Vagina (tissue), 2 donors: ENCODE measurements around the gene NUDT3. TPM values are rescaled to one million over a fixed set of nuclear protein-coding genes. Genes with fewer than 3 reads are reported as not detected.
"Not testable (repeated sequence)": the region's sequence is repeated elsewhere in the genome, so short reads cannot be mapped to it uniquely, and the experiment has no call there.

ENCODE experiments used
- DNase-seq, 2 donors: peaks; one replicate each; pipeline ENCODE4 v3.0.0-alpha.2; 2017; ENCODE audit errors: extremely low spot score in 2 of 2
- H3K27ac ChIP-seq: fragments of 200-600 bp; sonication (generic); one replicate; pipeline ENCODE4 v1.5.1; 2019
- H3K27me3 ChIP-seq: fragments of 200-600 bp; sonication (generic); one replicate; pipeline ENCODE4 v1.5.1; 2019
- H3K36me3 ChIP-seq, 2 donors: fragments of 200-600 bp; sonication (generic); one replicate each; pipeline ENCODE4 v1.5.1; 2017 to 2019
- H3K4me1 ChIP-seq: fragments of 200-600 bp; sonication (generic); one replicate; pipeline ENCODE4 v1.5.1; 2019
- H3K4me3 ChIP-seq, 2 donors: fragments of 200-600 bp; sonication (generic); 1 replicate in 1 of 2; 2 replicates in 1 of 2; pipeline ENCODE4 v1.5.1; 2016 to 2019
- H3K9me3 ChIP-seq: fragments of 200-600 bp; sonication (generic); one replicate; pipeline ENCODE4 v1.5.1; 2019
- CTCF ChIP-seq, 3 experiments: fragments of 450-650 bp in 2 of 3; fragments of 200-600 bp in 1 of 3; sonication (generic) in 1 of 3; IDR thresholded peaks; one replicate each; pipeline ENCODE4 v1.5.1; 2017 to 2019; ENCODE audit warnings: antibody characterized with exemption in 3 of 3, mild to moderate bottlenecking in 2 of 3, moderate library complexity in 2 of 3
- POLR2A ChIP-seq, 2 donors: fragments of 450-650 bp; IDR thresholded peaks; one replicate each; pipeline ENCODE4 v1.6.1; 2017; ENCODE audit warnings: antibody characterized with exemption in 2 of 2, mild to moderate bottlenecking in 2 of 2, moderate library complexity in 2 of 2
- POLR2AphosphoS5 ChIP-seq, 2 donors: sonication (generic); formaldehyde crosslinking; IDR thresholded peaks; one replicate each; pipeline ENCODE4 v1.9.0; 2017; ENCODE audit warnings: antibody characterized with exemption in 2 of 2, mild to moderate bottlenecking in 2 of 2, low read depth in 1 of 2; ENCODE audit not compliant: insufficient read depth in 1 of 2
- intact Hi-C: fragments of 100-400 bp; cut with DNase I; formaldehyde crosslinking; loops from one replicate; pipeline ENCODE4 v1.15.1; 2023
- total RNA-seq: library from RNA; depleted of rRNA; stranded (reverse); fragments of >200 nt; gene quantifications from one replicate; pipeline ENCODE4 v1.2.3, GENCODE V29; 2016

Gene NUDT3
- total RNA-seq, 1 donor from 2014 or later: 27.0 TPM

GRCh38 chr6:34378470-34378869 is 14.0 kb downstream of the NUDT3 start:
- no peaks in the 10 kb centered on the region for H3K9me3 ChIP-seq
- H3K27me3 ChIP-seq: no peaks in the 10 kb centered on the region
- peaks cover 21% of the 10 kb centered on the region for H3K4me1 ChIP-seq
- intact Hi-C loops: no loop called here
- no peak overlapping the region for H3K4me3 ChIP-seq
- no peaks in the 10 kb centered on the region for H3K36me3 ChIP-seq
- TF ChIP-seq POLR2A (IDR thresholded peaks at IDR 0.05): no peak
- no peak for TF ChIP-seq CTCF (IDR thresholded peaks at IDR 0.05)
- TF ChIP-seq POLR2AphosphoS5 (IDR thresholded peaks at IDR 0.05; ENCODE audit: insufficient read depth in 1 of 2, low read depth in 1 of 2): no peak
- DNase-seq: no peak
- no peak overlapping the region for H3K27ac ChIP-seq

GRCh38 chr6:34377984-34378383 is 14.5 kb downstream of the NUDT3 start:
- H3K4me3 ChIP-seq: no peak overlapping the region
- no peak overlapping the region for H3K27ac ChIP-seq
- H3K27me3 ChIP-seq: no peaks in the 10 kb centered on the region
- TF ChIP-seq POLR2AphosphoS5 (IDR thresholded peaks at IDR 0.05; ENCODE audit: insufficient read depth in 1 of 2, low read depth in 1 of 2): no peak
- no peak for TF ChIP-seq POLR2A (IDR thresholded peaks at IDR 0.05)
- H3K36me3 ChIP-seq: no peaks in the 10 kb centered on the region
- peaks cover 16% of the 10 kb centered on the region for H3K4me1 ChIP-seq
- DNase-seq: no peak
- no peaks in the 10 kb centered on the region for H3K9me3 ChIP-seq
- intact Hi-C loops: no loop called here

GRCh38 chr6:34377571-34377970 is 14.9 kb downstream of the NUDT3 start:
- H3K27me3 ChIP-seq, DNase-seq, H3K9me3 ChIP-seq, H3K27ac ChIP-seq, H3K4me3 ChIP-seq, H3K36me3 ChIP-seq, intact Hi-C loops: not testable (repeated sequence)
- peaks cover 12% of the 10 kb centered on the region for H3K4me1 ChIP-seq

DNA sequence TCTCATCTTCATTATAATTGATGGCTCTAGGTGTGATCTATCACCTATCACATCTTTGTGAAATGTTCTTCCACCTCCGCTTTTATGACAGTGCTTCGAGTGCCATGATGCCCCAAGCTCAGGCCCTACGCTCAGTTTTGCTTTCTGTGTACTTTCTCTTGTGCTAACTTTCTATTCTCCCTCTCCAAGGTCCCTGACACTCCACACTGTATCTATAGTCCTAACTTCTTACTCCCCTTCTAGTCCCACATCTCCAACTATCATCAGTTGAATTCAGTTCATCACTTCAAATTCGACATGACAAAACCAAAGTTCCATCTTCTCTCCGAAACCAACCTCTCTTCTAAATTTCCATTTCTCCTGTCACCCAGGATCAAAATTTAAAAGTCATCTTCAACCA is 16.6 kb downstream of the NUDT3 start:
- no peaks in the 10 kb centered on the region for H3K36me3 ChIP-seq
- peaks cover 9% of the 10 kb centered on the region for H3K4me1 ChIP-seq
- H3K27me3 ChIP-seq: no peaks in the 10 kb centered on the region
- H3K4me3 ChIP-seq: no peak overlapping the region
- intact Hi-C loops: no loop called here
- H3K27ac ChIP-seq: no peak overlapping the region
- no peak for DNase-seq
- no peak for TF ChIP-seq POLR2A (IDR thresholded peaks at IDR 0.05)
- H3K9me3 ChIP-seq: no peaks in the 10 kb centered on the region

DNA sequence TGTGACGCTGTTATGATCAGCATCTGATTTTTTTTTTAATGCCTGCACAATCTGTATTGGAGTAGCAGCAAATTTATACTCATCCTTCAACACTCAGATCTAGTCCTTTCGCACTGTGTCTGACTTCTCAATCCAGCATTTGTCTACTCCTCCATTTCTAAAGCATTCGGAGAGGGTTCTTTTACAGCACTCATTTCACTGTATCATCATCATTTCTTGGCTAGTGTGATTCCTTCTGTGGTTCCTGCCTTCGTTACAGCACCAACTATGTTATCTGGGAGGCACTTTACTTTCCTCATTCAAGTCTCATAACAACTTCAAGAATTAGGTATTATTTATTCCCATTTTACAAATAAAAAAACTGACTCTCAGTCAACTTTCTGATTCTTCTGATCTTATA is 18.0 kb downstream of the NUDT3 start:
- Histone ChIP-seq H3K4me3 (no peak overlapping the region), H3K36me3 (no peaks in the 10 kb centered on the region), H3K27me3 (no peaks in the 10 kb centered on the region), H3K27ac (no peak overlapping the region), H3K9me3 (no peaks in the 10 kb centered on the region), H3K4me1 (peaks cover 12% of the 10 kb centered on the region)
- intact Hi-C loops: no loop called here
- no peak for DNase-seq
- TF ChIP-seq POLR2A (IDR thresholded peaks at IDR 0.05): no peak

DNA sequence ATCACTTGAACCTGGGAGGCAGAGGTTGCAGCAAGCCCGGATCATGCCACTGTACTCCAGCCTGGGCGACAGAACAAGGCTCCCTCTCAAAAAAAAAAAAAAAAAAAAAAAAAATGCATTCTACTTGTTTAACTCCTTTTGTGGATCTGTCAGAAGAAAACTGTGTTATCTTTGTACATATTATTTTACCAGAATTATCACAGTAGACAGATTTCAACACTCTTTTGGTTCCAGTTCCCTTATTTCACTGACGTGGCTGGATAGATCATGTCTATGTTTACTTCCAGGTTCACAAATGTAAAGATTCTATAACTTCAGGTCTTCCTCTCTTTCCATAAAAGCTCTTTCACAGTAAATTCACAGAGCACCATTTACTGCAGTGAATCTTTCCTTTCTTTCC is 18.4 kb downstream of the NUDT3 start:
- no peak for DNase-seq
- no peak for TF ChIP-seq POLR2A (IDR thresholded peaks at IDR 0.05)
- no peak for TF ChIP-seq POLR2AphosphoS5 (IDR thresholded peaks at IDR 0.05; ENCODE audit: insufficient read depth in 1 of 2, low read depth in 1 of 2)
- TF ChIP-seq CTCF (IDR thresholded peaks at IDR 0.05): no peak
- H3K4me3 ChIP-seq: no peak overlapping the region
- no peaks in the 10 kb centered on the region for H3K27me3 ChIP-seq
- H3K27ac ChIP-seq: no peak overlapping the region
- no peaks in the 10 kb centered on the region for H3K9me3 ChIP-seq
- no peaks in the 10 kb centered on the region for H3K36me3 ChIP-seq
- intact Hi-C loops: no loop called here
- peaks cover 15% of the 10 kb centered on the region for H3K4me1 ChIP-seq

DNA sequence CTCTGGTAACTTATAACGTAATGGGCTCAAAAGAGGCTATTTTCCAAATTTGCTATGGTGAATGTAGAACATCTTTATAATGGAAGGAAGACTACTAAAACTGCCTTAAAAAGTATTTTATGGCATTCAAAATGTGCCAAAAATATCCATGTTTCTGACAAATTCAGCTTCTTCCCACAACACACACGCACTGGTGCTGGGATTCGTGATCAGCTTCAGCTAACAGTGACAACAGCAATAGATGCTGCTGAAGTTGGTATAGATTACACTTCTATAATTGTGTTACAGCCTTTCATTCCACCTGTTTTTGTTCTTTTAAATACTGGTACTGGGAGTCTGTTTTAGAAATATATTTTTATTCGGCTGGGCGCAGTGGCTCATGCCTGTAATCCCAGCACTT is 19.0 kb downstream of the NUDT3 start:
- H3K9me3 ChIP-seq: no peaks in the 10 kb centered on the region
- no peak overlapping the region for H3K4me3 ChIP-seq
- no peaks in the 10 kb centered on the region for H3K36me3 ChIP-seq
- peaks cover 15% of the 10 kb centered on the region for H3K4me1 ChIP-seq
- no peak overlapping the region for H3K27ac ChIP-seq
- intact Hi-C loops: no loop called here
- H3K27me3 ChIP-seq: no peaks in the 10 kb centered on the region
- no peak for DNase-seq
- TF ChIP-seq POLR2AphosphoS5 (IDR thresholded peaks at IDR 0.05; ENCODE audit: insufficient read depth in 1 of 2, low read depth in 1 of 2): no peak
- TF ChIP-seq POLR2A (IDR thresholded peaks at IDR 0.05): no peak
- no peak for TF ChIP-seq CTCF (IDR thresholded peaks at IDR 0.05)

DNA sequence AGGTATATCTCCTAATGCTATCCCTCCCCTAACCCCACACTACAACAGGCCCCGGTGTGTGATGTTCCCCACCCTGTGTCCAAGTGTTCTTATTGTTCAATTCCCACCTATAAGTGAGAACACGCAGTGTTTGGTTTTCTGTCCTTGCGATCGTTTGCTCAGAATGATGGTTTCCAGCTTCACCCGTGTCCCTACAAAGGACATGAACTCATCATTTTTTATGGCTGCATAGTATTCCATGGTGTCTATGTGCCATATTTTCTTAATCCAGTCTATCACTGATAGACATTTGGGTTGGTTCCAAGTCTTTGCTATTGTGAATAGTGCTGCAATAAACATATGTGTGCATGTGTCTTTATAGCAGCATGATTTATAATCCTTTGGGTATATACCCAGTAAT is 20.6 kb downstream of the NUDT3 start:
- intact Hi-C loops, H3K9me3 ChIP-seq, H3K4me3 ChIP-seq, H3K27me3 ChIP-seq, H3K36me3 ChIP-seq, H3K27ac ChIP-seq, DNase-seq: not testable (repeated sequence)
- H3K4me1 ChIP-seq: peaks cover 15% of the 10 kb centered on the region
